T-helper 1 cell (primary cell): ENCODE results near the gene TECPR1.

Experiments used
- DNase-seq, 5 donors: peaks; one replicate each; pipeline ENCODE4 v3.0.0-alpha.2; 2012 to 2020
- total RNA-seq, 4 donors: gene quantifications; one replicate each; lab custom pipeline; 2026; lab: John Stamatoyannopoulos, UW

The TECPR1 gene, protein sequence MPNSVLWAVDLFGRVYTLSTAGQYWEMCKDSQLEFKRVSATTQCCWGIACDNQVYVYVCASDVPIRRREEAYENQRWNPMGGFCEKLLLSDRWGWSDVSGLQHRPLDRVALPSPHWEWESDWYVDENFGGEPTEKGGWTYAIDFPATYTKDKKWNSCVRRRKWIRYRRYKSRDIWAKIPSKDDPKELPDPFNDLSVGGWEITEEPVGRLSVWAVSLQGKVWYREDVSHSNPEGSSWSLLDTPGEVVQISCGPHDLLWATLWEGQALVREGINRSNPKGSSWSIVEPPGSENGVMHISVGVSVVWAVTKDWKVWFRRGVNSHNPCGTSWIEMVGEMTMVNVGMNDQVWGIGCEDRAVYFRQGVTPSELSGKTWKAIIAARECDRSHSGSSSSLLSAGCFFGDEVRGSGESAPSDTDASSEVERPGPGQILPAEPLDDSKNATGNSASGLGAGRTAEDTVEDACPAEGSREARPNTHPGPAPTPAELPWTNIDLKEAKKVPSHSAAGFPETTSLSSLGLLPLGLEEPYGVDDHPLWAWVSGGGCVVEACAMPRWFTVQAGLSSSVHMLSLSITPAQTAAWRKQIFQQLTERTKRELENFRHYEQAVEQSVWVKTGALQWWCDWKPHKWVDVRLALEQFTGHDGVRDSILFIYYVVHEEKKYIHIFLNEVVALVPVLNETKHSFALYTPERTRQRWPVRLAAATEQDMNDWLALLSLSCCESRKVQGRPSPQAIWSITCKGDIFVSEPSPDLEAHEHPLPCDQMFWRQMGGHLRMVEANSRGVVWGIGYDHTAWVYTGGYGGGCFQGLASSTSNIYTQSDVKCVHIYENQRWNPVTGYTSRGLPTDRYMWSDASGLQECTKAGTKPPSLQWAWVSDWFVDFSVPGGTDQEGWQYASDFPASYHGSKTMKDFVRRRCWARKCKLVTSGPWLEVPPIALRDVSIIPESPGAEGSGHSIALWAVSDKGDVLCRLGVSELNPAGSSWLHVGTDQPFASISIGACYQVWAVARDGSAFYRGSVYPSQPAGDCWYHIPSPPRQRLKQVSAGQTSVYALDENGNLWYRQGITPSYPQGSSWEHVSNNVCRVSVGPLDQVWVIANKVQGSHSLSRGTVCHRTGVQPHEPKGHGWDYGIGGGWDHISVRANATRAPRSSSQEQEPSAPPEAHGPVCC
- total RNA-seq: 129 to 245 (median 147) reads per million in 4 donors

DNA sequence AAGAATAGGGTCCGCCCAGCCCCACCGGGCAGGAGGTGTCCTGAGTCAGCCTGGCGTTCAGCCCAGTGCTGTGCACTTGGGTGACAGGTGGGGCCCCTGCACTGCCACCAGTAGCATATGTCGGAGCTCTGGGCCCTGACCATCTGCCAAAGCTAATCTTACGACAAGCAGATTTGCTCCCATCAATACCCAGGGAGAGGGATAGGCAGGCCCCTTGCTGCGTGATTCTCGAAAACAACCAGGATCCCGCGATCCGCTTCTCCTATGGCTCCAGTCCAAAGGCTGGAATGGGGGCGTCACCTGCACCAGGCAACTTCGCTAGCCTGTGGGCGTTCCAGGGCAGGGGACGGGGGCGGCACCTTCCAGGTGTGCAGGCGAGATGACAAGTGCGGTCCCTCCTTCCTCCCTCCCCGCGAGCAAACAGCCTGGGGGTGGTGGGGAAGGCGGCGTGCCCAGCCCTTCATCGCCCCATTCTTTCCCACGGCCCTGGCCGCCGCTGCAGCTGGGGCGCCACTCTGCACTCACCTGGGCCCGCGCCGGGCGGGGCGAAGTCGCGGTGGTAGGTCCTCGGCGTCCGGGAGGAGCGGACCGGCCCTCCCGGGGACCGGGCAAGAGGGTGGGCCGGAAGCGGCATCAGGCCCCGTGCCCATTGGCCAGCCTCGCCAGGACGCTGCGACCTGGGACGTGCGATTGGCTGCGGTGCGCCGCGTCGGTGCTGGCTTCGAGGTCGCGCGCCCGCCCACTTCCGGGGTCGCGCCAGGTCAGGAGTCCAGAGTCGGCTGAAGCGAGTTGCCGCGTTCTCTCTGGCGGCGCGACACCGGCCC, at the start of gene TECPR1:
Gene TECPR1, minus strand, starts transcription at position 632 of the 824 bp plus-strand sequence. CDS start 6,086 bp downstream, outside the sequence.
- peak; percentile 77 to 91 (median 81) for DNase-seq

DNA sequence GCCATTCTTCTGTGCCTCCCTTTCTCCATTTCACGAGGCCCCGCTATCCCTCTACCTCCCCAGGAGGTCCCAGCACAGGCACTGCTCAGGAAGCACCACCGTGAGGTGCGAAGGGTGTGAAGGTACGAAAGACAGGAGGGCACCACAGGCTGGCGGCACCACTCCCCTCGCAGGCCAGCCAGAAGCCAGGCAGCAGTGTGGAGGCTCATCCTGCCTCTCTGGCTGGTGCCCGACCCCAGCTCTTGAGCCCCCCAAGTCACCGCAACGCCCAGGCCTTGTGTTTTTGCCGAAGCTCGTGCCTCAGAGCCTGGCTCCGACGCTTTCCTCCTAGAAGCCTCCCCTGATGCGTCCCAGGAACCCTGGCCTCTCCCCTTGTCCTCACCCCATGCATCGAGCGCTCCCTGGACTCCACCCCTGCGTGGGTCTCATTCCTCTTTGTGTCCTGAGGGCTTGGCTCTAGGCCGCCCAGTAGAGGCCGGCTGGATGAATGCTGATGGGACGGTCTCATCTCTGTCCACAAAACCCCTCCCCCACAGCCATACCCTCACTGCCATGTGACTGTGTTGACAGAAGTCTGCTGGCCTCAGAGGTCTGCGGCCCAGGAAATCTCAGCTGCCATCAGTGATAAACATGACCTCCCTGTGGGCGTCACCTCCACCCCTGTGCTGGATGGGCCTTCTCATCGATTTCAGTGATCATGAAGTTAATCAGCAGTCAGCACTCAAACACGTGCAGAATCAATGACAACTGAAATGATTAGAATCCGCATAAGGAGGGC, 48.8 kb upstream of the TECPR1 start:
- DNase-seq: no peak

DNA sequence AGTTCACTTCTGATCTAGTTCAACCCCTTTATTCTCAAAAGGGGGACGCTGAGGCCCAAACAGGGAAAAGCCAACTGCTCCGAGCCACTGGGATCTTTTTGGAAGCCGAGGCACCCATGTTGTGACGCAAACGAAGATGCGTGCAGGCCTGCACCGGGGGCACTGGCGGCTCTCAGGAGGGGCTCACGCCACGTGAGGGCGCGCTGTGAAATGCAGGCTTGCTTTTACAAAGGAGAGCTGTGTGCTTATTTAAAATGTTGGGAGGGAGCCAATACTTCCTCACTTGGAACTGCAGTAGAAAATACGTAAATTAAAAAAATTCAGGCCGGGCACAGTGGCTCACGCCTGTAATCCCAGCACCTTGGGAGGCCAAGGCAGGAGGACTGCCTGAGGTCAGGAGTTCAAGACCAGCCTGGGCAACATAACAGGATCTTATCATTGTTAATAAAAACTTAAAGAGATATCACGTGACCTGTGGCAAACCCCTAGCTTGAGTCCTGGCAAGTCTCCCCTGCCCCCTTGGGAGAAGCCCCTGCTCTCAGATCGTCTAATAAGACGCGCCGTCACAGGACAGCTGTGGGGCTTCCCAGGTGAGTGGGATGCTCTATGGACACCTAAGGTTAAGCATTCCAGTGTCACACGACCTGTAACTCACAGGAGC, 45.7 kb upstream of the TECPR1 start:
- DNase-seq: no peak

DNA sequence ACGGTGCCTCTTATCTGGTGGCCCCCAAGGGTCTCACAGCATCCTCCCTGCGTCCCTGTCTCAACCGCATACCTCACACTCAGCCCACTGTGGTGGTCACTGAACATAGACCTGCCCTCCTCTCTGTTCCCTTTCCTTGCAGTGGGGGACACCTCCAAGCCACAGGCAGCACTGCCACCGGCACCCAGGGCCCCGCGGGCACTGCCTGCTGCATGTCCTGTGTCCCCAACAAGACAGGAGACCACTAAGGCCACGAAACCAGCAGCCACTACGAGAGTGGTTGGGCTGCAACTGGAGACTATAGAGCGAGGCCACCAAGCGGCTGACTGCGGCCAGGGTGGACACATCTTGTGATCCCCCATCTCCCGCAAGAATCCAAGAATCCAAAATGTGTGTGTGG, 44.8 kb upstream of the TECPR1 start:
- DNase-seq: no peak

DNA sequence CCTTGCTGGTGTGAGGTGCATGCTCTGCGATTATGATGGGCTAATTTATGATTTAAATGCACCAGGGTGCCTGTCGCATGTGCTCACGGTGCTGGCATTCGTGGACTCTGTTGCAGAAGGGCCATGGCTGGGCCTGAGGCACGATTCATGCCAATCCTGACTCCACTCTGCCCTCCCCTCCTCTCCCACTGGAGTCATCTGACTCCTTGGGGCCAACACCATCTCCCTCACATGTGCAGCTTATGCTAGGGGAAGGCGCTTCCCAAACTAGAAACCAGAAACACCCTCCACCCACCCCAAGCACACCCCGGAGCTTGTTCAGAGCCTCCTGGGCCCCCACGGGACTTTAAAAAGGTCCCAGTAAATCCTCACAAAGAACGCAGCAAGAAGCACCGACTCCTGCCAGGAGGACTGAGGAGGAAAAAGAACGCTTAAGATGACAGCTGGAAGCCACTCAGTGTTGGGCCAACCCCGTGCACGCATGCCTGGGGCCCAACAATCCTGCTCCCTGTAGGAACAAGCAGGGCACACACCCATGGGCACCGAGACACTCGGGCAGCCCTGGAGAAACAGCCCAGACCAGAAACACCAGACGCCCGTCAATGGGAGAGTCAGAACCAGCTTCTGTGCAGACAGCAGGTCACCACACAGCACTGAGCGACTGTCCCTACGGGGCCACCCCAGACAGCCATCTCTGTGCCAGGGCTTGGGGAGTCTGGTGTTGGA, 43.6 kb upstream of the TECPR1 start:
- no peak for DNase-seq

DNA sequence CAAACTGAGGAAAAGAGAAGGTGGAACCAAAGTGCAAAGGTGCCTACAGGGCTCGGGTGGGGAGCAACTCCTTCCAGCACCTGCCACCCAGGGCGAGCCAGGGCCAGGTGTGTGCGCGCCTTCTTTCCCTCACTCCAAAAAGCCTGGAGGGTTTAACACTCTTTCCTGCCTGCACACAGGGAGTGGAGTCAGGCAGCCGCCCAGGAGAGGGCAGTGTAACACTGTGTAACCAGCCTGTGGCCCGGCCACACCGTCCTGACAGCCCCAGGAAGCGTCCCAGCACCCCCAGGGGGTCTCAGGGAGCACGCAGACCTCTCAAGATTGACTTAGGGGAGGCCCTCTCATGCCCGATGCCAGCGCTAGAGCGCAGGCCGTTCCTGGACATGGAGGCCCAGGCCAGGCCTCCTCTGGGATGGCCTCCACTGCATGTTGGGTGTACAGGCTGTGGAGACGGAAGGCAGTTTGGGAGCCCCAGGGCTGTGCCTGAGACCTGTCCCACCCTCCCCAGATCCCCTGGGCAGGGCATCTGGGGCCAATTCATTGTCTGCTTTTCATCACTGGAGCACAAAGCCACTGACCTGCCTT, 42.9 kb upstream of the TECPR1 start:
- DNase-seq: no peak

DNA sequence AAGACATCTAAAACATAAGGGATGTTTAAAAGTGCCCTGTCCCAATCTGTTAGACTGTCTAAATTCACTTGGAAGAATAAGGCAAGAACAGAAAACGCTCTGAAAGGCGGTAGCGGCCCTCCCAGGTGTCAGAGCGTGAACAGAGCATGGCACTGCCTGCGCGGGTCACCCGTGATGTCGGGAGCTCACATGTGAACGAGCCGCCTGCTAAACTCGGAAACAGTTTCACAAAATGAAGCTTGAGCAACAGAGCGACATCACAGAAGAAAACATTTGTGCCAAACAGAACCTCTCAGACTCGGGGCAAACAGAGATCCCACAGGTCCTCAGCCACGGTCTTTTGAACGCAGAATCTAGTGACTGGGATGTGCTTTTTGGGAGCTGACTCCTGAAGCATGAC, 42.3 kb upstream of the TECPR1 start:
- no peak for DNase-seq

DNA sequence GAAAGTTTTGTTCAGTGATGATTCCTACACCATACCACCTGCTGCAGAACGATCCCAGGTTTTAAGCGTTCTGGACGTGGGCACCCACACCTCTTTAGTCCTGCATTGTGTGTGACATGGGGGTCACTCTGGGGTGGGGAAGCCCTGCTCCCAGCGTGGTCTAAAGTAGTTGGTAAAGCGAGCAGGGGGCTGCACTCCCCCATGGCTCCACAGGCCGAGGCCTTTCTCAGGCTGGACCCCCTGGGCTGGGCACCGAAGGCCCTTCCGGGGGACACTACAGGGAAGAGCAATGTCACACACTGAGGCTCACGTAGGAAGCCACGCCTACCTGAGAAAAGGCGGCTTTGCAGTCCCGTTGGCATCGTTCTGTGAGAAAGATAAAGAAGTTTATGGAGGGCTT, 41.7 kb upstream of the TECPR1 start:
- DNase-seq: no peak

DNA sequence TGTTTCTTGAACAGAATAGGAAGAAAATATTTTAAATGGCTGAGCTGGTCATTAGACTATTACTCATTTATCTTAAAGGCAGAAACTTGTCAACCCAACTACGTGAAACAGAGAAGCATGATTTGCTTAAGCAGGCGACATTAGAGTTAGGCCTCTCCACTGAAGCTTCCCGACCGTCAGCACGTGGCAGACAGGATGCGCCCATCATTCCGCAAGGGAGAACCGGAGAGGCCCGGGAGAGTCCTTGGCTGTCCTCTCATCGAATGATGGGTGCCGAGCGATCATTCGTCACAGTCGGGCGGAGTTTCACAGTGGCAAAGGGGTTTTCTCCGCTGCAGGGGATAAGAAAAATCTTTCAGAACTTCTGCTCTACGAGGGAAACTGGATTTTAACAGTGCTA, 41.2 kb upstream of the TECPR1 start:
- no peak for DNase-seq

DNA sequence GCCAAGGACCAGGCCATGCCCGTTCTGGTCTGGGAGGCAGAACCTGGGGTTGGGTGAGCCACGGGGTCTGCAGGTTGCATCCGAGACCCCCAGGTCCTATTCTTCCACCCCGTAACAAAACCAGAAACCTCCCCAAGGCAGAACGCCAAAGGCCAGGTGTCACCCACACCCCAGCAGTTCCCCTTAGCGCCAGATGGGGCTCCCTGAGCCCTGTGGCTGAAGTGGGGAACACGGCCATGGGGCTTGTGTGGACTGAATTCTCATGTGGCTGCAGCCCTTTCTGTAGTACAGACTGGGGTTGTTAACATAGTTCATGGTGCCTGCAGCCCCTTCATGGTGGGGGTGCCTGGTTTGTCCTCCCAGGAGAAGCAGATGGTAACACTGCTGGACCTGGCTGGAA, 39.7 kb upstream of the TECPR1 start:
- no peak for DNase-seq

DNA sequence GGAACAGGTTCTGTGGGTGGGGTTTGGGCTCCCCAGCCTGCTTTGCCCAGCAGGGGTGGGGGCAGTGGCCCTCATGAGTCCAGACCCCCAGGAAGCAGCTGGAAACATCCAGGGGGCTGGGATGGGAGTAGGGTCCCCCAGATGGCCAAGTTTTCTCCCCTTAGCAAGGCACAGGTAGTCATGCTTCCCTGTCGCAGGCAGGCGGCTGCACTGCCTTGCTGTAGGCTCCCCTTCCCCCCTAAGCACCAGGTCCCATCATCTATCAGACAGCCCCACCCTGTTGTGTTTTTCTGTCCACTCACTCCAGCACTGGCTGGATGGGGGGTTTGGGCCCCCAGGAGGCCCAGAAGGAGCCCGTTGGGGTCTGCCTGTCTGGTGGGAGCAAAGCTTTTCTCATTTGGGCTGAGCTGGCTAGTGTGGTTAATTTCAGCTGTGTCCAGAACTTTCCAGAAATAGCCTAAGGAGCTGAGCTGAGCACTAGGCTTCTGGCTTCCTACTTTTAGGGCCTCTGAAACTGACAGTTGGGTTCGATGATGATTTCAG, 37.4 kb upstream of the TECPR1 start:
- no peak for DNase-seq

DNA sequence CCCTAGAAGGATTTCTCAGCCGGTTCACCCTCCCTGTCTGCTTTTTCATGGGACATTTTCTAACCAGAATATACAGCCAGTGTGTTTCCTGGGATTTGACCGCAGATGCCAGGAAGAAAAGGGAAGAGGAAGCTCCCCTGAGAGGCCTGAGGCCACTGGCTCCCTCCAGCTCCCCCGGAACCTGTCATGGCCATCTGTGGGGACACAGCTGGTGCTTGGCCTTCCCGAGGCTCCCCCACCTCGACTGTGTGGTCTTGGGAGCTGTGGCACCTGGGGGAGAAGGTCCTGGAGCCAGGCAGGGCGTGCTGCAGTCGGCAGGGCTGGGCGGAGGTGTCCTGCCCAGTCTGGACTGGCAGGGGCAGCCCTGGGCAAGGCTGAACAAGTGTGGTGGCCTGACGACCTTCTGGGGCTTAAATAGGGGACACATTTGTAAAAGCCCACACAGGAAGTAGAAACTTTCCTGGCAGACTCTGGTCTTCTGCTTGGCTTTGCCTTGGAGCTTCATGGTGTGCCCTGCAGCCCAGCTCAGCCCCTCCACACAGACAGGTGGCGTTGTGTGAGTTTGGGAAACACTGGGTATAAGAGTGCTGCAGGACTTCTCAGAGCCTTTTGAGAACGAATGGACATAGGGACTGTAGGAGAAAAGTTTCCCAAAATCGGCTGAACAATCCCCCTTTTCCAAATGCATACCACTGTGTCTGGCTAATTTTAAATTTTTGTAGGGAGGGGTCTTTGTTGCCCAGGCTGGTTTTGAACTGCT, 36.2 kb upstream of the TECPR1 start:
- no peak for DNase-seq

DNA sequence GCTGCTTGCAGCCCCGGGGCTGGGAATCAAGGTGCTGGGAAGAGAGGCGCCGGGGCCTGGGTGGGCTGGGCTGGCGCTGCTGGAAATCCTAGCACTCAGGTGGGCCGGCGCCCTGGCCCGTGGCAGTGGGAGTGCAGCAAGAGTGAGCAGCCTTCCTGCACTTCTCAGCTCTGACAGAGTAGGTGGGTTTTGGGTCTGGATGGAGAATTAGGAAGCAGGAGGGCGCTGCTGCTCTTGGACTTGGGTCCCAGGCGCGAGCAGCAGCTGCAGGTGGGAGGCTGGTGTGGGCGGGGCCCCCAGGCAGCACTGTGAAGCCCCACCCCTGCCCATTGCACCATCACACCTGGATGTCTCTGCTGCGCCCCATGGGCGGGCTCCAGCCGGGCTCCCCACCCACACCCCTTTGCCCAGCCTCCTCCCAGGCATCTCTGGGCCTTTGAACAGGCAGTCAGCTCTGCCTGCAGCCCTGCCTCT, 35.5 kb upstream of the TECPR1 start:
- no peak for DNase-seq

DNA sequence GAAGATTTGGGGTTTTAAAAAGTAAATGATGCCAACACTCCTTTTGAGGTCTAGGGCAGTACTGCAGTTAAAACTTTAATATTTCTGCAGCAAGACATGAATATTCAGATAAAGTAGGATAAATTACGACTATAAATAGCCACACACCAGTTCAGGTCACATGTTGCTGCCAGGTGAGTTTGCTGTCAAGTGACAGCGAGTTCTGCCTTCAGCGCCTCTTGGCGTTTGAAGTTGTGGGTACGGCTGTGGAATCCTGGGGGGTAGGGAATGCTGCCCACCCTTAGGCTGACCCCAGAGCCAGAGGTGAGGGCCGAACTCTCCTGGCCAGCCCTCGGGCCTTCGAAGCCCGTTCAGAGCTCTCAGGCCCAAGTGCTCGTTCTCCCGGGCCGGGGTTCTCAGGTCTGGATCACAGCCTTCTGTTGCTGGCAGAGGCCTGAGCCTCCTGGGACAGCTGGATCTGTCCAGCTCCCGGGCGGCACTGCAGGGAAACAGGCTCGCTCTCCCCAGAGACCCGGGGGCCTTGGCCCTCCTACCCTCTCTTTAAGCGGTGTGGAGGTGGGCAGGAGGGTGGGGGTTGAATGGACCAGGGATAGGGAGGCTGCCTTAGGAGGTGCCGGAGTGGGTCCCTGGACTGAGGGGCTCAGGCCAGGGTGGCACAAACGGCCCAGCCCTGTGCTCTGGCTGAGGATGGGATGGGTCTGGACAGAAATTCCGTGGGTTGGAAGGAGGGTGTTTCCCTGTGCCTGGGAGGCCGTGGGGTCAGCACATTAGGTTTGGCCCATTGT, 34.9 kb upstream of the TECPR1 start:
- no peak for DNase-seq

DNA sequence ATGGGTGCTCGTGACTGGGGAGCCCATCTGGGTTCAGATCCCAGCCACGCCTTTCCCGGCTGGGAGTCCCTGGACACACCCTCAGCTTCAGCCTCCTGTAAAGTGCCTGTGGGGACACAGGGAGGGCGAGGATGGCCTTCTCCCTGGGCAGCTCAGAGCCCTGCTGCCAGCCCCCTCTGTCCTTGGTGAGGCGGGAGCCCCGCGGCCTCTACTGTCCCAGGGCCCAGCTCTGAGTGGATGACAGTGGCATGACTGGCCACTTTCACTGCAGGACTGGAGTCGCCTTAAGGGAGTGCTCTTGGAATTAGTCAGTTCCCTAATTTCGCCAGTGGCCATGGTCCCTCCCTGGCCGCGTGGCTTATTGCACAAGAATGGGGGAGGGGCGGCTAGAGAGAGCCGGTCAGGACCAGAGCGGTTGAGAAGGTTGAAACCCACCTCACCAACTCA, 34.1 kb upstream of the TECPR1 start:
- DNase-seq: no peak

DNA sequence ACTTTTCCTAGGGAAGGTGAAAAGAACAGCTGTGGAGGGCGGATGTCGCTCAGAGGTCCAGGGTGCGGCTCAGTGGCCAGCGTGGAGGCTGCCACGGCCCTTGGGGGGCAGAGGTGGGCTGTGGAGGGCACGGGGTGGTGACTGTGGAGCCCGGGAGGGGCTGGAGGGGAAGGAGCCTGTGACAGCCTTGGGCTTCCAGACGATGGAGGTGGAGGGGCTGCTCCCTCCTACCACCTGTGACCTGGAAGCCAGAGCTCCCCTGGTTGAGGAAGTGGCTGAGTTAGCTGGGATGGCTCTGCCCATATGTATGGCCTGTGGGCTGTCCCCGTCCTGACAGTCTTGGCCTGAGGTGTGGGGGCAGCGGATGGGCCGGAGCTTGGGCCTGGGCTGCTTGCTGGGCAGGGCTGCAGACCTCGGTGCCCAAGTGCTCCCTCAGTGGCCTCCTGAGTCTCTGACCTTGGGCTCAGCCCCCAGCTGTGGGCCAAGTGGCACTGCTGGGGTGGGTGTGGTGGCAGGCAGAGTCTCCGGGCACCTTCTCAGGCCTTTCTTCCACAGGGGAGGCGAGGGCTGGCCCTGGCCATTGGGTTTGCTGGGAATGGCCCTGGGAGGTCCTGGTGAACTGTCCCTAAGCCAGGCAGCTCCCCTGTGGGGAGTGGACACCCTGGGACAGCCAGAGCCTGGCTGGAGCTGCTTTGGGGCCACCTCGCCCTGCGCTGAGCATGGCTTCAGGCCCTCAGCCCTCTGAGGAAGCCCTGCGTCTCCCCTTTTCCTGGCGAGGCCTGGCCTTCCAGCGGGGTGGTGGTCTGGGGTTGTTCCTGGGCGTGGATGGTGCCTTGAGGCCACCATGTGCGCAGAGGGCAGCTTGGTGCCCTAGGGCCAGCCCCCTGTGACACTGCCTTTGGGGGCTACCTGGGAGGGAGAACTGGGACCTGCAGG, 33.4 kb upstream of the TECPR1 start:
- no peak for DNase-seq
